ELF-1 (cell line): ENCODE data around the gene FBXW11.

Source experiments
- DNase-seq: peaks from one replicate; pipeline ENCODE4 v3.0.0-alpha.2; 2016; ENCODE audit warnings: low read depth, low spot score

FBXW11 gene

GRCh38 chr5:171845040-171845630, 161.3 kb downstream of the FBXW11 start:
- DNase-seq, result no peak

- DNase-seq, result no peak
Observed at GRCh38 chr5:171842777-171843328, 163.6 kb downstream of the FBXW11 start.

DNA sequence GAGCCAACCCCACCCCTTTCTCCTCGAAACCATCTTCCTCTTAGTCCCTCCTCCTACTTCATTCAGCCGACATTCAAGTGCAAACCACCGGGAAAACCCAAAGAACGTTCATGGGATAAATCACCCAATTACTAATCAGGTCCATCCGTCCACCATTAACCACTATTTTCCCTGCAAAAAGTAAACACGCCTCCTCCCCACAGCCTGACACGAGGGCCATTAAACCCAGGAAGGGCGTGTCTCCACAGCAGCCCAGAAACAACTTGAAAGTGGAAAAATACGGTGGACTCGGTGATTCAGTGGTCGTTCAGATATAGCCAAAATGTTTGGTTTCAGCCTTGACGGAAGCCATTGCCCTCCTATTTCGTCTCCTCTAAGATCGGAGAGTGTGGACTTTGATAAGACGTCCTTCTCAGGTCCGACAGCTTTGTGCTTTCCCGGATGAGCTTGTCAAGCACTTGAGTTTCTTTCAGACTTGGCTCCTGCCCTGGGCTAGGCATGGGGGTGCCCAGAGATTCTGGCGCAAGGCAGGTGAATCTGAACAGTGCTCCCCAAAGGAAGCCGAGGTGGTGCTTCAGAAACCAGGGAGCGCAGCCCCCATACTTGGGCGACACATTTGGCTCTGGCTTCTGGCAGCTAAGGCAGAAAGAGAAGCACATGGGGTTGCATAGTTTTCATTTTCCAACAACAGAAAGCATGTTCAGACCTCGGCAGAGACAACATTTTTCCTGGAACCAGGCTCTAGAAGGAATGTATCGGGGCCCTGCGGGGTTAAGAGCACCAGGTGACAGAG, 164.3 kb downstream of the FBXW11 start:
- DNase-seq, result no peak

DNA sequence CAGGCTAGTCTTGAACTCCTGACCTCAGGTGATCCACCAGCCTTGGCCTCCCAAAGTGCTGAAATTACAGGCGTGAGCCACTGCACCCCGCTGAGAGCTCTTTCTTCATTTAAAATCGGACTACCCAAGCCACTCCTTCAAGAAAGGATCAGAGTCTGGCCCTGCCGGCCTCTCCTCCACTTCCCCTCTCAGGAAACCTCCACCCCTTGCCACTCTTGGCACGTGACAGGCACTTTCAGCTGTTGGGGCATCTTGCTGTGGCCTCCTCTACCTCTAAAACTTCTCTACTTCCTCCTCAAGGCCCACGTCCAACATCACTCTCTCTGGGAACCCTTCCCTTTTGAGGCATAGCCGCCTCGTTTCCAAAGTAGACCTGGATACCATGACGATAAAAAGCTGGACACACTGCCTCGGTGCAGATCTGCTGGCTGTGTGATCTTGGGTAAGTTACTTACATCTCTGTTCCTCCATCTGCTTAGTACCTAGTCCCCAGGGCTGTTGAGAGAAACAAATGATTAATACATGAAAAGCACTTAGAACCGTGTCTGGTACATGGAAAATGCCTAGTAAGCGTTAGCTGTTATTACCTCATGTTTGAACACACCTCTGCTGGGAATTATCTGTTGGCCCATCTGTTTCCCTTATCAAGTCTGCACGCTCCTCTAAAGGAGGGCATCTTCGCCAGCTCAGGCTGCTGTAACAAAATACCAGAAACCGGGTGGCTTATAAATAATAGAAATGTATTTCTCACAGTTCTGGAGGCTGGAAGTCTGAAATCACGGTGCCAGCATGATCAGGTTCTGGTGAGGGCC, 165.5 kb downstream of the FBXW11 start:
- no peak for DNase-seq

DNA sequence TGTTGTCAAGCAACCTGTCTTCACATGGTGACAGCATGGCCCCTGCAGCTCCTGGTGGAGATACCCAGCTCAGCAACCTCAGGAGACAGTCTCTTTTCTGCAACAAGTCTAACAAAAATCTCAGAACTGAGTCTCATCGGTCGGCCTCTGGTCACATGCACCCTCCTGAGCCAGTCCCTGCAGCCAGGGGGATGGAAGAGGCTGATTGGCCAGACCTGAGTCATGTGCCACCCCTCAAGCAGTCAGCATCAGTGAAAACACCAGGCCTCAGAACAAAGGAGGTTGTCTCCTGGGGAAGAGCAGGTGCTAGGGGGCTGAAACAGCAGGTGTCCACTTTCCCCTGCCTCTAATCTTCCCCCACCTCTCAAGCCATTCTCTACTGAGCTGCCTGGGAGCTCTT, 166.4 kb downstream of the FBXW11 start:
- peak; percentile 71 for DNase-seq

DNA sequence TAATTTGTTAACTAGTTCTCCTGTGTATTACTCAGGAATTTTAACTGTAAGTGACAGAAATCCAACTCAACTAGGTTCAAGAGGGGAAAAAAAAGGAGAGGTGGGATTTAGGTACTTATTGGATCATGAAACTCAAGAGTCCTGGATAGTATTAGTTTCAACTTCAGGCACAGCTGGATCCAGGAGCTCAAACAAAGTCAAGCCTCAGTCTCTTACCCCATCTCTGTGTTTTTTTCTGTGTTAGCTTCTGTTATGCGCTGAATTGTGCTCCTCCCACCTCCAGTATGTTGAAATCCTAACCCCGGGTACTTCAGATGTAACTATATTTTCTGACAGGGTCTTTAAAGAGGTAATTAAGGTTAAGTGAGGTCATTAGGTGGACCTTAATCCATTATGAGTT, 167.3 kb downstream of the FBXW11 start:
- no peak for DNase-seq

GRCh38 chr5:171838066-171838465, 168.4 kb downstream of the FBXW11 start:
- no peak for DNase-seq

GRCh38 chr5:171837522-171837921, 168.9 kb downstream of the FBXW11 start:
- no peak for DNase-seq

DNA sequence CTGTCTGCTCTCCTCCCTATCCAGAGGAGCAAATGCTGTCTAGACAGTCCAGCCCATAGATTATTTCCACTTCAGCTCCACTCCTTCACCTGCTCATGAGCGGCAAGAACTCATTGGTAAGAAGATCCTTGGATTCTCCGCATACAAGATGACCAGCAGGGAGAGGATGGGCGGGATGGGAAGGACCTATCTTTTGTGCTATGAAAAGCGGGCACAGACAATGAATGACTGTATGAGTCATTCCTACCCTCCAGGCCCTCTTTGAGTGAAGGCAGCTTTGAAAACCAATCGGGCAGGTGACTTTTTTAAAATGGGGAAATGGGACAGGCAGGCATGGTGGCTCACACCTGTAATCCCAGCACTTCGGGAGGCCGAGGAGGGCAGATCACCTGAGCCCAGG, 171.4 kb downstream of the FBXW11 start:
- peak; percentile 63 for DNase-seq

DNA sequence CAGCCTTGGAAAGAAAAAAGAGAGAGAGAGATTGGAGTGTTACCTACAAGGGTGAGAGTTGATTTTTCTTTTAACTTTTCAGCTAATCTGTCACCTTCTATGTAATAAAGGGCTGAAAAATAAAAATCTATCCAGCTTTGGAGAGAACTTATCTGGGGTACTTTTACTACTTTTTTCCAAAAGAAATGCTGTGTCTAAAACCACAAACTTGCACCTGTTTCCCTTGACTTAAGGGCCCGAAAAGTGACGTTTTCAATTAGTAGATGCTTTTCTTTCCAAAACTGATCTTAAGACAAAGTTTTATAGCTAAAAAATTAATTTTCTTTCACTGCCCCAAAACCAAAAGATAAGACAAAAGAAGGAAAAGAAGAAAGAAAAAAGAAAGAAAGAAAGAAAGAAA, 172.0 kb downstream of the FBXW11 start:
- DNase-seq, result no peak

DNA sequence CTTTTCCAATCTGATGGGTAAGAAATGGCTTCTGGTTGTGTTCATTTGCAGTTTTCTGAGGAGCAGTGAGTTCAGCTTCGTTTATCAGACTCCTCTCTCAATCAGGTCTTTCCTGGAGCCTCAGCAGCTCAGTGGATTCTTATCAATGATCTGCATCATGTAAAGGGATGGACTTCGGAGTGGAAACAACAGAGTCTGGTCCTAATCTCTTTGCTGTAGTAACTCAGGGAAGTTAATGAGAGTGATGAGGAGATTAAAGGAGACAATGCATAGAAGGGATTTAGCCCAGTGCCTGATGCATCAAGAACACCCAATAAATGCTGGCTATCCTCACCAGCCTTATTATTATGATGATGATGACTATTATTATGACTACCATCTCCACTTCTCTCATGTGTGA, 173.7 kb downstream of the FBXW11 start:
- DNase-seq, result no peak

DNA sequence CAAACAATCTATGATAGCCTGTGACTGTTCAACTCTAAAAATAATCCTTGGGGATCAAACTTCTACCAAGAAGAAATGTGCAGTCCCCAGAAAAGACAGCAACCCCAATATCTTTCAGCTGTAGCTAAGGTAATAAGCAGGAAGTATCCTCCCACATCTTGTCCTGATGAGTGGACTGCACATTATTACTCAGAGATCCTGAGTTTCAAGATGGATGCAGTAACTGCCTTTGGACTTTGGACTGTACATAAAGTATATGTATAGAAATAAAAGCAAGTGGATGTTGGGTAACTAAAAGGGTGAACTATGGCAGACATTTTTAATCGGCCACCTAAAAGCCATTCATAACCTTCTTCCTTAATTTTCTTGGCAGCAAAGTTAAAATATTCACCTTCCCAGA, 175.8 kb downstream of the FBXW11 start:
- no peak for DNase-seq

DNA sequence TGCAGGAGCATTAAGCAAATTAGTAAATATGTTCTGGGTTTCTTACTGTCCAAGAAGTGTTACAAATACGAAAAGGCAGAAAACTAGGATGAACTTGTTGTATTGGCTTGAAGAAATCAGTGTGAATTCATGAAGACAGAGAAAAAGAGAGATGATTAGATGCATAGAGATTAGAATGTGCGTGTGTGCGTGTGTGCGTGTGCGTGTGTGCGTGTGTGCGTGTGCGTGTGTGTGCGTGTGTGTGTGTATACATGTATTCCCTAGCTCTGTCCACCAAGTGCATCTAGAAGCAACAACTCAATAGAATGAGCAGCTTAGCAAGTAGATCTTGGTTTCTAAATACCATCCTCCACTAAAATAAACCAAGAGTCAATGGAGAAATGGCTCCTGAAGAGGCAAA, 179.3 kb downstream of the FBXW11 start:
- DNase-seq, result no peak

- no peak for DNase-seq
Observed at GRCh38 chr5:171826132-171826531, 180.3 kb downstream of the FBXW11 start.

GRCh38 chr5:171825051-171825450, 181.4 kb downstream of the FBXW11 start:
- no peak for DNase-seq

DNA sequence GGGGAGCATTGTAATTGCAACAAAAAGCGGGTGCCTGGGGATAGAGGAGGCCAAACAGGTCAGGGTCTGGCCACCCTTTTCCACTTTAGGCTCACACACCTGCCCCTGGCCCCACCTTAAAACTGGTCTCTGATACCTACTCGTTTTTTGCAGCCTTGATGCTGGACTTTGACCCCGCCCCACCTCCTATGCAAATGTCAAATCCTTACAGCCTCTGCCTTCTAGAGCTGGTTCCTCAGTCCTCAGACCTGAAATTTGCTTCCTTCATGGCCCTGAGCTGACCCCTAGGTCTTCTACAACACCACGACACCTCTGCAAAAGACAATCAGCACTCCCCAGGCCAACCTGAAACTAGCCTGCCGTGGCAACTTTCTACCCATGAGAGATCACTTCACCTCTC, 183.2 kb downstream of the FBXW11 start:
- DNase-seq, result no peak

DNA sequence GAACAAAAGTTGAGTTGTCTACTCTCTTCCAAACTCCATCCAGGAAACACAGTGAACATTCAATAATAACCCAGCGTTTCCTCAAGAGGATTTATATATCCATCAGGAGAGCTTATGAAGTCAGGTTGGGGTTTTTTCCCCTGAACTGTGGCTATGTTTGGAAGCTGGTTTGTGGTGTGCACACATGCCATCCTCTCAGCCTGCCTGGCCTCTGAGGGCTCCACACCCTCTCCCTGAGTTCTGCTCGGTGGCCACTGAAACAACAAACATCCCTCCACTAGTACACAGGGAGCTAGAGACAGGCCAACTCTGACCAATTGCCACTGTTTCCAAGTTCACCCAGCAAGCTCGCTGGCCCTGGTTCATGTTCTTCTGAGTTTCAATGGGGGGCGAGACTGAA, 185.2 kb downstream of the FBXW11 start:
- DNase-seq, result no peak

GRCh38 chr5:171820561-171820960, 185.9 kb downstream of the FBXW11 start:
- DNase-seq, result no peak

GRCh38 chr5:171816666-171817065, 189.8 kb downstream of the FBXW11 start:
- DNase-seq, result peak; percentile 10

DNA sequence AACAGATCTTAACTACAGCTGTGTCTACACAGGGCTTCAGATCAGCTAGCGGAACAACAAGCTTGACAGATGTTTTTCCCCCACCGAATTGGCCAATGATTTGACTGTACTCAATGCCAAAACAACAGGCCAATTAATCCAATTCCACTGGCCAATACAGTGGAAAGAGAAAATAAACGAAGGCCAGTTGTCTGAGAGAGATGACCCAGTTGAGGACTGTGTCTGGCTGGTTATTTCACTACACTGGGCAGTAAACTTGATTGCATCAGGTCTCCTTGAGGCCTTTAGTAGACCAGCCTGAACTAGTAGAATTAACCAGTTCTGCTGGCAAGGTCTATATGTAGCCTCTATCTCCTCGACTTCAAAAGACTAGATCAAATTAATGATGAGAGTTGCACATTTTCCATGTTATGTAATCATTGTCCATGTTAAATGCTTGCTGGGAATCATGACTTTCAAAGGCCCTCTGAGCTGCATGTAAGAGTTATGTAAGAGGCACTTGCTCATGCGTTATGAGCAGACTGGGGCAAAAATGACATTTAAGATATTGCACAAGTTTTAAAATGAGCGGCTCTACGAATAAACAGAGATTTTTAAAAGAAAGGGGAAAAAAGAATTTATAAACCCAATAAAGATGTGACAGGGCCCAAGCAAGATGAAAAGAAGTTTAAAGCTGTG, 192.5 kb downstream of the FBXW11 start:
- no peak for DNase-seq

DNA sequence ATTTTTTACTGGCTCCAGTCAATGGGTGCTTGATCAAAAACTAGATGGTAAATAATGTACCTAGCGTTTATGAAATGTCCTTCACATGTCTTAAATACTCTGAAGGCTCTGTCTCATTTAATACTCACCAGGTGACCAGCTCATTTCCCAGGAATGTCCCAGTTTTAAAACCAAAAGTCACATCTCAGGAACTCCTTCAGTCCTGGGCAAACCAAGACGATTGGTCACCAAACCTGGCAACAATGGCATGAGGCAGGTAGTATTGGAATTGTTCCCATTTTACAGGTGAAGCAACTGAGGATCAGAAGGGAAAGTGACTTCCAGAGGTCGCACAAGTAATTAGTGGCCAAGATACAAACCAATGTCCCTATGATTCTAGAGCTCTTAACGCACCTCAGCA, 193.2 kb downstream of the FBXW11 start:
- no peak for DNase-seq
